OCI-LY7 (cell line): Measurements from ENCODE around the gene MAP1LC3B. TPM values are rescaled to one million over a fixed set of nuclear protein-coding genes. Genes with fewer than 3 reads are reported as not detected.

Source experiments
- BruUV-seq: library from RNA; stranded (reverse); fragments of 400-500 nt; replicated peaks from 2 replicates; lab custom pipeline; 2021; lab: Mats Ljungman, UMichigan
- CTCF ChIA-PET: fragments of 300-600 bp; sonication (Branson Sonifier 250); formaldehyde crosslinking; loops from one replicate; lab custom pipeline; 2022; ENCODE audit warnings: antibody characterized with exemption; ENCODE audit not compliant: unreplicated experiment; lab: Charles Lee
- POLR2A ChIA-PET: fragments of 300-600 bp; sonication (Branson Sonifier 250); formaldehyde crosslinking; loops from one replicate; lab custom pipeline; 2022; ENCODE audit warnings: antibody characterized with exemption; lab: Charles Lee
- DNase-seq: peaks from one replicate; pipeline ENCODE4 v3.0.0-alpha.2; 2015; ENCODE audit warnings: low spot score
- H2AFZ ChIP-seq: fragments of 200-600 bp; sonication (generic), shearing (Covaris generic); 2 replicates; pipeline ENCODE4 v1.6.1; 2014; ENCODE audit warnings: mild to moderate bottlenecking, antibody characterized with exemption, low read length, moderate library complexity
- H3K27ac ChIP-seq: fragments of 200-600 bp; sonication (generic); 2 replicates; pipeline ENCODE4 v1.5.1; 2014; ENCODE audit warnings: mixed run types, low read depth, mild to moderate bottlenecking, moderate library complexity, low read length, inconsistent platforms; ENCODE audit not compliant: poor library complexity, severe bottlenecking
- H3K36me3 ChIP-seq: fragments of 200-600 bp; sonication (generic); 2 replicates; pipeline ENCODE4 v1.6.1; 2014; ENCODE audit warnings: mild to moderate bottlenecking, antibody characterized with exemption, low read length, moderate library complexity, mixed read lengths; ENCODE audit not compliant: insufficient read depth
- H3K4me1 ChIP-seq: fragments of 200-600 bp; sonication (generic); 2 replicates; pipeline ENCODE4 v1.5.1; 2014; ENCODE audit warnings: mild to moderate bottlenecking, low read length; ENCODE audit not compliant: insufficient read depth, poor library complexity, severe bottlenecking
- H3K4me2 ChIP-seq: fragments of 200-600 bp; sonication (generic); 2 replicates; pipeline ENCODE4 v1.6.1; 2014; ENCODE audit warnings: mild to moderate bottlenecking, low read length
- H3K4me3 ChIP-seq: fragments of 200-600 bp; sonication (generic); 2 replicates; pipeline ENCODE4 v1.5.1; 2014; ENCODE audit warnings: mild to moderate bottlenecking, low read depth, low read length; ENCODE audit not compliant: poor library complexity, severe bottlenecking
- H3K79me2 ChIP-seq: fragments of 200-600 bp; sonication (generic); 2 replicates; pipeline ENCODE4 v1.6.1; 2016; ENCODE audit warnings: low read depth, mild to moderate bottlenecking, low read length, moderate library complexity, mixed read lengths; ENCODE audit not compliant: insufficient read depth
- H3K9me2 ChIP-seq: fragments of 200-600 bp; sonication (generic); 2 replicates; pipeline ENCODE4 v1.6.1; 2016; ENCODE audit warnings: mild to moderate bottlenecking, low read length, mixed read lengths; ENCODE audit not compliant: insufficient read depth
- H3K9me3 ChIP-seq: fragments of 200-600 bp; sonication (generic); 2 replicates; pipeline ENCODE4 v1.6.1; 2014; ENCODE audit warnings: mild to moderate bottlenecking, mixed run types, low read length, mixed read lengths
- H4K20me1 ChIP-seq: fragments of 200-600 bp; sonication (generic); 2 replicates; pipeline ENCODE4 v1.6.1; 2014; ENCODE audit warnings: mild to moderate bottlenecking, antibody characterized with exemption, low read length, moderate library complexity, mixed read lengths; ENCODE audit not compliant: insufficient read depth
- EZH2phosphoT487 ChIP-seq: fragments of 200-600 bp; sonication (generic); IDR thresholded peaks from 2 replicates; pipeline ENCODE4 v1.6.1; 2018; ENCODE audit warnings: low read depth, borderline replicate concordance, mild to moderate bottlenecking, mixed run types, antibody characterized with exemption, low read length, moderate library complexity, mixed read lengths
- intact Hi-C: fragments of 100-400 bp; cut with micrococcal nuclease; formaldehyde crosslinking; loops from one replicate; pipeline ENCODE4 v1.10.0; 2022; ENCODE audit not compliant: unreplicated experiment
- total RNA-seq, 2 experiments: library from RNA; depleted of rRNA in 1 of 2; stranded (reverse); fragments of >200 nt in 1 of 2; shearing (Covaris generic) in 1 of 2; gene quantifications; 2 replicates each; pipeline ENCODE4 v1.2.3, GENCODE V29; 2014 to 2022
- TF ChIP-seq, protein P1 (sequence below): fragments of 200-600 bp; sonication (generic); conservative IDR thresholded peaks from 2 replicates; pipeline ENCODE4 v1.5.1; 2014; ENCODE audit warnings: mild to moderate bottlenecking, antibody characterized with exemption, low read length, moderate library complexity, mixed read lengths

MAP1LC3B gene
- total RNA-seq, 2 experiments from 2014 or later: 15.3 to 43.8 TPM

DNA sequence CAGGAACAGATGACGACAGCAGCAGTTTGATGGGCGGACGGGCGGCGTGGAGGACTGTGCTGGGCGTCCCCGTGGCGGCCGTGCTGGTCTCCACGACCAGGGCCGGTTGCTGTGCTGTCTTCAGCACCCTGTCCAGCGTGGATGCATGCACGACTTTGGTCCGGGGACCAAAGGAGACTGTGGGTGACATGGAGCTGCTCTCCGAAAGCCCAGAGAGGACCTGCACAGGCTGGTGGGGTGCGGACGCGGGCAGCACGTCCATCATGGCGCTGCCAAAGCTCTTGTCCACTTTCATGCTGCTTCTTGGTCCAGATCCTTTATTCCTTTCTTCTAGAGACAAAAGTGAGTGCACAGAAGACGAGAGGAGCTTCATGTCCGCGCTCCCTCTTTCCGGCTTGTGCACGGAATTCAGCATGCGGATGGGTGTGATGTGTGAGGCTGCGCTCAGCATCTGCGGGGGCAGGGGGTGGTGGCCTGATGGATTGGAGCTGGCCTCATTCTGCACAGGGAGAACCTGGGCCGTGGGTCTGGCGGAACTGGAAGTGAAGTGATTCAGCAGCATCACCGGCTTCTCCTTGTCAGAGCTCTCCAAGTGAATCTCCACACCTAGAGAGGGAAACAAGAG lies 20.3 kb downstream of the MAP1LC3B start:
- no peaks in the 10 kb centered on the region for H3K79me2 ChIP-seq
- ChIA-PET POLR2A (no interaction called here), CTCF (no interaction called here)
- H3K4me2 ChIP-seq: no peak overlapping the region
- no peaks in the 10 kb centered on the region for H3K9me2 ChIP-seq
- H3K9me3 ChIP-seq: no peaks in the 10 kb centered on the region
- H3K36me3 ChIP-seq: peaks cover 35% of the 10 kb centered on the region
- H3K4me3 ChIP-seq: no peak overlapping the region
- no peak overlapping the region for H3K27ac ChIP-seq
- BruUV-seq: no TSS peak
- intact Hi-C loops: no loop called here
- TF ChIP-seq, protein P1, sequence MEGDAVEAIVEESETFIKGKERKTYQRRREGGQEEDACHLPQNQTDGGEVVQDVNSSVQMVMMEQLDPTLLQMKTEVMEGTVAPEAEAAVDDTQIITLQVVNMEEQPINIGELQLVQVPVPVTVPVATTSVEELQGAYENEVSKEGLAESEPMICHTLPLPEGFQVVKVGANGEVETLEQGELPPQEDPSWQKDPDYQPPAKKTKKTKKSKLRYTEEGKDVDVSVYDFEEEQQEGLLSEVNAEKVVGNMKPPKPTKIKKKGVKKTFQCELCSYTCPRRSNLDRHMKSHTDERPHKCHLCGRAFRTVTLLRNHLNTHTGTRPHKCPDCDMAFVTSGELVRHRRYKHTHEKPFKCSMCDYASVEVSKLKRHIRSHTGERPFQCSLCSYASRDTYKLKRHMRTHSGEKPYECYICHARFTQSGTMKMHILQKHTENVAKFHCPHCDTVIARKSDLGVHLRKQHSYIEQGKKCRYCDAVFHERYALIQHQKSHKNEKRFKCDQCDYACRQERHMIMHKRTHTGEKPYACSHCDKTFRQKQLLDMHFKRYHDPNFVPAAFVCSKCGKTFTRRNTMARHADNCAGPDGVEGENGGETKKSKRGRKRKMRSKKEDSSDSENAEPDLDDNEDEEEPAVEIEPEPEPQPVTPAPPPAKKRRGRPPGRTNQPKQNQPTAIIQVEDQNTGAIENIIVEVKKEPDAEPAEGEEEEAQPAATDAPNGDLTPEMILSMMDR: no peak
- TF ChIP-seq EZH2phosphoT487: no peak
- DNase-seq: no peak
- H3K4me1 ChIP-seq: no peaks in the 10 kb centered on the region
- H2AFZ ChIP-seq: no peak overlapping the region
- no peaks in the 10 kb centered on the region; the same call in 1 of the 2 replicates for H4K20me1 ChIP-seq

DNA sequence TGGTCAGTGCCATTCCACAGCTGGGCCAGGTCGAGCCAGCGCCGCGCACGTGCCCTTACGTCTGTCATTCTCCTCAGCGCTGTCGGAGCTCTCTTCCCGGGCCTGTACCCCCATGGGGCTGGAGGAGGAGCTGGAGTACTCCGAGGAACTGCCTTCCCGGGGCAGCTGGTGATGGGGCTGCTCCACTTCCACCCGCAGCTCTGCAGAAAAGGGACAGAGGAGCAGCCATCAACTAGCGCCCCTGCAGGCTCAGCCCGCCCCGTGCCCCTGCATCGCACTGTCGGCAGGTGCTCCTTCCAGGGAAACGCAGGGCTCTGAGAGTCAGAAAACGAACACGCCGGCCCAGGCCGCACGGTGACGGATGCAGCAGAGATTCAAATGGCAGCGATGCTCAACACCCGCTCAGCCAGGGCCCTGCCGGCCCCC lies 20.9 kb downstream of the MAP1LC3B start:
- Histone ChIP-seq H3K9me2 (no peaks in the 10 kb centered on the region), H3K4me3 (no peak overlapping the region), H2AFZ (no peak overlapping the region), H3K79me2 (no peaks in the 10 kb centered on the region), H3K9me3 (no peaks in the 10 kb centered on the region), H3K4me2 (no peak overlapping the region), H3K36me3 (peaks cover 33% of the 10 kb centered on the region), H4K20me1 (no peaks in the 10 kb centered on the region; the same call in 1 of the 2 replicates), H3K27ac (no peak overlapping the region), H3K4me1 (no peaks in the 10 kb centered on the region)
- no TSS peak for BruUV-seq
- intact Hi-C loops: no loop called here
- no peak for DNase-seq
- ChIA-PET POLR2A (no interaction called here), CTCF (no interaction called here)
- TF ChIP-seq, protein P1: no peak
- no peak for TF ChIP-seq EZH2phosphoT487

GRCh38 chr16:87414251-87414680 lies 22.1 kb downstream of the MAP1LC3B start:
- Histone ChIP-seq H3K4me1 (no peaks in the 10 kb centered on the region), H2AFZ (no peak overlapping the region), H4K20me1 (no peaks in the 10 kb centered on the region), H3K9me2 (no peaks in the 10 kb centered on the region), H3K36me3 (peaks cover 30% of the 10 kb centered on the region), H3K4me2 (no peak overlapping the region), H3K4me3 (no peak overlapping the region), H3K79me2 (no peaks in the 10 kb centered on the region), H3K27ac (no peak overlapping the region), H3K9me3 (no peaks in the 10 kb centered on the region)
- TF ChIP-seq, protein P1: no peak
- TF ChIP-seq EZH2phosphoT487: no peak
- intact Hi-C loops: no loop called here
- ChIA-PET CTCF (no interaction called here), POLR2A (no interaction called here)
- no TSS peak for BruUV-seq
- DNase-seq: no peak
